HCT116 (cell line): Measurements from ENCODE around the gene EPHB2. TPM values are rescaled to one million over a fixed set of nuclear protein-coding genes. Genes with fewer than 3 reads are reported as not detected.

ENCODE experiments used
- ATAC-seq: fragments of 200-7000 bp; cut with Tn5 transposase; 2 replicates; pipeline ENCODE4 v1.9.1; 2020; ENCODE audit warnings: mild to moderate bottlenecking, moderate library complexity
- BruUV-seq: library from RNA; stranded (reverse); fragments of 400-500 nt; replicated peaks from 2 replicates; lab custom pipeline; 2021; lab: Mats Ljungman, UMichigan
- CTCF ChIA-PET: fragments of 300-600 bp; sonication (Branson Sonifier 250); formaldehyde crosslinking; loops from one replicate; lab custom pipeline; 2021; ENCODE audit warnings: antibody characterized with exemption; lab: Charles Lee
- POLR2A ChIA-PET: fragments of 300-600, 350-600 bp; sonication (Branson Sonifier 250); formaldehyde crosslinking; loops from one replicate; lab custom pipeline; 2021; ENCODE audit warnings: antibody characterized with exemption; lab: Charles Lee
- RAD21 ChIA-PET, 2 experiments: fragments of 300-600 bp; sonication (Branson Sonifier 250); formaldehyde crosslinking; loops; one replicate each; lab custom pipeline; 2023; ENCODE audit warnings: low total read pairs in 2 of 2; ENCODE audit not compliant: uncharacterized antibody in 2 of 2, unreplicated experiment in 2 of 2, low non-redundant PET in 1 of 2; lab: Charles Lee
- DNase-seq: peaks from one replicate; pipeline ENCODE4 v3.0.0-alpha.2; 2010; ENCODE audit warnings: low read depth, low spot score
- H2AFZ ChIP-seq: fragments of 200-600 bp; shearing (Covaris generic), sonication (generic); 2 replicates; pipeline ENCODE4 v1.6.1; 2017; ENCODE audit warnings: low read depth, mixed run types, mixed read lengths, antibody characterized with exemption, low read length; ENCODE audit not compliant: poor library complexity, severe bottlenecking
- H3K27ac ChIP-seq: 2 replicates; pipeline ENCODE4 v1.5.1; 2012; ENCODE audit warnings: low read depth, low read length
- H3K27me3 ChIP-seq: fragments of 200-600 bp; sonication (generic); 2 replicates; pipeline ENCODE4 v1.6.1; 2016; ENCODE audit warnings: mixed run types, low read length, mixed read lengths; ENCODE audit not compliant: insufficient read depth
- H3K36me3 ChIP-seq, 2 experiments: fragments of 200-500 bp in 1 of 2; fragments of 200-600 bp in 1 of 2; sonication (Bioruptor generic) in 1 of 2; sonication (generic) in 1 of 2; 2 replicates each; pipeline versions ENCODE4 v1.5.1 to v1.6.1; 2014 to 2016; ENCODE audit warnings: low read length in 2 of 2, inconsistent platforms in 1 of 2, mixed read lengths in 1 of 2, mixed run types in 1 of 2; ENCODE audit not compliant: insufficient read depth in 2 of 2, control insufficient read depth in 1 of 2
- H3K4me1 ChIP-seq, 2 experiments: fragments of 200-600 bp in 1 of 2; sonication (generic) in 1 of 2; 2 replicates each; pipeline versions ENCODE4 v1.5.1 to v1.6.1; 2012 to 2017; ENCODE audit warnings: low read length in 2 of 2, inconsistent platforms in 1 of 2, mild to moderate bottlenecking in 1 of 2, mixed read lengths in 1 of 2, mixed run types in 1 of 2, moderate library complexity in 1 of 2; ENCODE audit not compliant: insufficient read depth in 2 of 2, control insufficient read depth in 1 of 2
- H3K4me2 ChIP-seq: fragments of 200-600 bp; sonication (generic); 2 replicates; pipeline ENCODE4 v1.6.1; 2017; ENCODE audit warnings: mixed run types, low read length, mixed read lengths
- H3K4me3 ChIP-seq, 2 experiments: fragments of 200-600 bp in 1 of 2; sonication (generic) in 1 of 2; replicated peaks in 1 of 2; 2 replicates each; pipeline ENCODE4 v1.5.1; 2011 to 2016; ENCODE audit warnings: low read length in 2 of 2, control low read depth in 1 of 2, low read depth in 1 of 2, mild to moderate bottlenecking in 1 of 2, mixed read lengths in 1 of 2, mixed run types in 1 of 2
- H3K79me2 ChIP-seq: fragments of 200-600 bp; sonication (generic); 2 replicates; pipeline ENCODE4 v1.6.1; 2017; ENCODE audit warnings: mild to moderate bottlenecking, mixed run types, low read length, moderate library complexity, mixed read lengths; ENCODE audit not compliant: insufficient read depth
- H3K9ac ChIP-seq: fragments of 200-600 bp; sonication (generic); 2 replicates; pipeline ENCODE4 v1.6.1; 2016; ENCODE audit warnings: low read length, mixed read lengths
- H3K9me2 ChIP-seq: fragments of 200-600 bp; sonication (generic), shearing (Covaris generic); 2 replicates; pipeline ENCODE4 v1.6.1; 2017; ENCODE audit warnings: mixed run types, mild to moderate bottlenecking, moderate library complexity; ENCODE audit not compliant: insufficient read depth
- H3K9me3 ChIP-seq, 2 experiments: fragments of 200-500 bp in 1 of 2; fragments of 200-600 bp in 1 of 2; sonication (Bioruptor generic) in 1 of 2; sonication (generic) in 1 of 2; 2 replicates each; pipeline ENCODE4 v1.6.1; 2014 to 2017; ENCODE audit warnings: low read length in 2 of 2, mixed read lengths in 2 of 2, inconsistent platforms in 1 of 2, low read depth in 1 of 2, mild to moderate bottlenecking in 1 of 2, mixed run types in 1 of 2, moderate library complexity in 1 of 2; ENCODE audit not compliant: control insufficient read depth in 1 of 2, insufficient read depth in 1 of 2
- H4K20me1 ChIP-seq: fragments of 200-600 bp; sonication (generic), shearing (Covaris generic); 2 replicates; pipeline ENCODE4 v1.6.1; 2017; ENCODE audit warnings: mixed run types, mild to moderate bottlenecking, moderate library complexity; ENCODE audit not compliant: insufficient read depth
- CTCF ChIP-seq, 3 experiments: fragments of 200-600 bp in 1 of 3; sonication (generic) in 1 of 3; IDR thresholded peaks in 2 of 3; conservative IDR thresholded peaks in 1 of 3; 2 replicates each; pipeline ENCODE4 v1.5.1; 2012 to 2017; ENCODE audit warnings: low read depth in 2 of 3, low read length in 2 of 3, antibody characterized with exemption in 1 of 3, borderline replicate concordance in 1 of 3, control low read depth in 1 of 3, mild to moderate bottlenecking in 1 of 3, mixed read lengths in 1 of 3, mixed run types in 1 of 3, moderate library complexity in 1 of 3; ENCODE audit not compliant: insufficient read depth in 1 of 3
- EZH2phosphoT487 ChIP-seq: fragments of 200-600 bp; IDR thresholded peaks from 2 replicates; pipeline ENCODE4 v1.6.1; 2018; ENCODE audit warnings: antibody characterized with exemption, borderline replicate concordance
- POLR2A ChIP-seq: IDR thresholded peaks from 2 replicates; pipeline ENCODE4 v1.7.0; 2011; ENCODE audit warnings: borderline replicate concordance; ENCODE audit not compliant: insufficient read depth, insufficient read length; ENCODE audit errors: extremely low read depth
- REST ChIP-seq: IDR thresholded peaks from 2 replicates; pipeline ENCODE4 v1.6.1; 2012; ENCODE audit warnings: low read depth
- SP1 ChIP-seq: IDR thresholded peaks from 2 replicates; pipeline ENCODE4 v1.6.1; 2012; ENCODE audit warnings: low read depth
- TCF7L2 ChIP-seq: IDR thresholded peaks from 2 replicates; pipeline ENCODE4 v1.7.0; 2011; ENCODE audit warnings: borderline replicate concordance, inconsistent platforms; ENCODE audit not compliant: insufficient read depth, insufficient read length; ENCODE audit errors: extremely low read depth
- YY1 ChIP-seq: IDR thresholded peaks from 2 replicates; pipeline ENCODE4 v1.6.1; 2011; ENCODE audit warnings: low read length, low read depth, moderate library complexity, mild to moderate bottlenecking; ENCODE audit not compliant: insufficient replicate concordance; ENCODE audit errors: extremely low read depth
- intact Hi-C: fragments of 100-400 bp; cut with micrococcal nuclease; formaldehyde crosslinking; loops from 2 replicates; pipeline ENCODE4 v1.10.0; 2022
- total RNA-seq: library from RNA; stranded (reverse); gene quantifications from one replicate; pipeline ENCODE4 v1.2.1, GENCODE V29; 2021; ENCODE audit not compliant: unreplicated experiment

Gene EPHB2
- total RNA-seq, 1 experiment from 2014 or later: 19.5 TPM

- CTCF ChIA-PET: no interaction called here
- TF ChIP-seq SP1: no peak
- TF ChIP-seq REST: no peak
- no peak for TF ChIP-seq TCF7L2
- TF ChIP-seq POLR2A: no peak
- no peak for TF ChIP-seq CTCF (IDR thresholded peaks at IDR 0.05 in 2 of 3, conservative IDR thresholded peaks at IDR 0.05 in 1 of 3; ENCODE audit: borderline replicate concordance in 1 of 3, insufficient read depth in 1 of 3, low read depth in 2 of 3, low read length in 2 of 3)
- TF ChIP-seq EZH2phosphoT487: no peak
- no peak for TF ChIP-seq YY1
- no TSS peak for BruUV-seq
- no peak overlapping the region for H3K9ac ChIP-seq
- no peaks in the 10 kb centered on the region for H3K36me3 ChIP-seq
- no peaks in the 10 kb centered on the region for H3K4me1 ChIP-seq
- H3K79me2 ChIP-seq: no peaks in the 10 kb centered on the region
- ATAC-seq: no peak
- no peak for DNase-seq
- RAD21 ChIA-PET: no interaction called here
- H2AFZ ChIP-seq: no peak overlapping the region
- no peaks in the 10 kb centered on the region for H4K20me1 ChIP-seq
- no peaks in the 10 kb centered on the region for H3K27me3 ChIP-seq
- no peak overlapping the region for H3K4me3 ChIP-seq
- H3K4me2 ChIP-seq: no peak overlapping the region
- no peaks in the 10 kb centered on the region for H3K9me2 ChIP-seq
- POLR2A ChIA-PET: no interaction called here
- no peak overlapping the region for H3K27ac ChIP-seq
- intact Hi-C loops: no loop called here
- no peaks in the 10 kb centered on the region for H3K9me3 ChIP-seq
These were observed 202.9 kb downstream of the EPHB2 start for GRCh38 chr1:22913421-22914141.
